ENCODE results near the gene SELPLG. TPM values are rescaled to one million over a fixed set of nuclear protein-coding genes. Genes with fewer than 3 reads are reported as not detected.
"Not testable (repeated sequence)": the region's sequence is repeated elsewhere in the genome, so short reads cannot be mapped to it uniquely, and the experiment has no call there.

The SELPLG gene
- total RNA-seq, 1 donor from 2014 or later, result 47.4 TPM

- H3K4me3 Mint-ChIP-seq, result peak overlapping the region; percentile 98
- intact Hi-C loops (cut with micrococcal nuclease), result loop anchor here (5.0 kb wide), 1 partner anchor 230 kb away; the partner anchor contains the start of gene SSH1
These were observed 6.4 kb downstream of the SELPLG start for GRCh38 chr12:108627134-108627920.

GRCh38 chr12:108625228-108625627 is 8.5 kb downstream of the SELPLG start:
- Mint-ChIP-seq H3K9me3 (no peaks in the 10 kb centered on the region), H3K27me3 (no peaks in the 10 kb centered on the region), H3K4me1 (peaks cover 44% of the 10 kb centered on the region), H3K36me3 (ENCODE audit: low read depth) (peaks cover 57% of the 10 kb centered on the region), H3K4me3 (no peak overlapping the region), H3K27ac (peak overlapping the region; percentile 34)
- DNase-seq, result no peak
- intact Hi-C loops (cut with micrococcal nuclease), result loop anchor here (5.0 kb wide), 1 partner anchor 232 kb away; the partner anchor contains the start of gene SSH1

More at GRCh38 chr12:108627134-108627920, 6.4 kb downstream of the SELPLG start:
- H3K27ac Mint-ChIP-seq, result peak overlapping the region; percentile 70
- peaks cover 57% of the 10 kb centered on the region for H3K36me3 Mint-ChIP-seq (ENCODE audit: low read depth)
- no peaks in the 10 kb centered on the region for H3K27me3 Mint-ChIP-seq
- peaks cover 52% of the 10 kb centered on the region for H3K4me1 Mint-ChIP-seq
- H3K9me3 Mint-ChIP-seq, result no peaks in the 10 kb centered on the region
- no peak for DNase-seq

GRCh38 chr12:108623577-108623976 is 10.1 kb downstream of the SELPLG start:
- intact Hi-C loops (cut with micrococcal nuclease), result no loop called here
- H3K9me3 Mint-ChIP-seq, result no peaks in the 10 kb centered on the region
- no peaks in the 10 kb centered on the region for H3K27me3 Mint-ChIP-seq
- no peak overlapping the region for H3K27ac Mint-ChIP-seq
- peaks cover 45% of the 10 kb centered on the region for H3K4me1 Mint-ChIP-seq
- no peak overlapping the region for H3K4me3 Mint-ChIP-seq
- H3K36me3 Mint-ChIP-seq (ENCODE audit: low read depth), result peaks cover 62% of the 10 kb centered on the region
- no peak for DNase-seq

GRCh38 chr12:108622921-108623514 is 10.7 kb downstream of the SELPLG start:
- DNase-seq, result no peak
- Mint-ChIP-seq H3K36me3 (ENCODE audit: low read depth) (peaks cover 62% of the 10 kb centered on the region), H3K27me3 (no peaks in the 10 kb centered on the region), H3K27ac (peak overlapping the region; percentile 82), H3K4me3 (no peak overlapping the region), H3K9me3 (no peaks in the 10 kb centered on the region), H3K4me1 (peaks cover 45% of the 10 kb centered on the region)
- intact Hi-C loops (cut with micrococcal nuclease), result no loop called here

GRCh38 chr12:108622421-108622820 is 11.3 kb downstream of the SELPLG start:
- intact Hi-C loops (cut with micrococcal nuclease), result no loop called here
- peaks cover 46% of the 10 kb centered on the region for H3K4me1 Mint-ChIP-seq
- peak; percentile 77 for DNase-seq
- no peaks in the 10 kb centered on the region for H3K9me3 Mint-ChIP-seq
- H3K4me3 Mint-ChIP-seq, result no peak overlapping the region
- H3K27me3 Mint-ChIP-seq, result no peaks in the 10 kb centered on the region
- H3K27ac Mint-ChIP-seq, result peak overlapping the region; percentile 82
- H3K36me3 Mint-ChIP-seq (ENCODE audit: low read depth), result peaks cover 64% of the 10 kb centered on the region

GRCh38 chr12:108621161-108621560 is 12.5 kb downstream of the SELPLG start:
- peak overlapping the region; percentile 62 for H3K27ac Mint-ChIP-seq
- DNase-seq, result no peak
- H3K4me1 Mint-ChIP-seq, result peaks cover 54% of the 10 kb centered on the region
- H3K27me3 Mint-ChIP-seq, result no peaks in the 10 kb centered on the region
- peaks cover 6% of the 10 kb centered on the region for H3K9me3 Mint-ChIP-seq
- no peak overlapping the region for H3K4me3 Mint-ChIP-seq
- H3K36me3 Mint-ChIP-seq (ENCODE audit: low read depth), result peaks cover 69% of the 10 kb centered on the region
- intact Hi-C loops (cut with micrococcal nuclease), result no loop called here

- Mint-ChIP-seq H3K27ac (peak overlapping the region; percentile 61), H3K4me1 (peaks cover 50% of the 10 kb centered on the region), H3K36me3 (ENCODE audit: low read depth) (peaks cover 69% of the 10 kb centered on the region), H3K27me3 (no peaks in the 10 kb centered on the region), H3K4me3 (no peak overlapping the region), H3K9me3 (peaks cover 7% of the 10 kb centered on the region)
- intact Hi-C loops (cut with micrococcal nuclease), result no loop called here
- DNase-seq, result no peak
These were observed 13.3 kb downstream of the SELPLG start for GRCh38 chr12:108620236-108620879.

- peaks cover 46% of the 10 kb centered on the region for H3K4me1 Mint-ChIP-seq
- no peak overlapping the region for H3K4me3 Mint-ChIP-seq
- peaks cover 7% of the 10 kb centered on the region for H3K9me3 Mint-ChIP-seq
- intact Hi-C loops (cut with micrococcal nuclease), result loop anchor here (5.0 kb wide), 1 partner anchor 102 kb away; the partner anchor contains the start of gene FICD
- no peak for DNase-seq
- H3K36me3 Mint-ChIP-seq (ENCODE audit: low read depth), result peaks cover 65% of the 10 kb centered on the region
- peak overlapping the region; percentile 61 for H3K27ac Mint-ChIP-seq
- no peaks in the 10 kb centered on the region for H3K27me3 Mint-ChIP-seq
These were observed 14.1 kb downstream of the SELPLG start for GRCh38 chr12:108619369-108620160.

GRCh38 chr12:108618953-108619274 is 14.8 kb downstream of the SELPLG start:
- Mint-ChIP-seq H3K4me1 (peaks cover 50% of the 10 kb centered on the region), H3K36me3 (ENCODE audit: low read depth) (peaks cover 64% of the 10 kb centered on the region)
- not testable (repeated sequence) for H3K4me3 Mint-ChIP-seq, H3K27ac Mint-ChIP-seq, DNase-seq, H3K9me3 Mint-ChIP-seq, H3K27me3 Mint-ChIP-seq
- intact Hi-C loops (cut with micrococcal nuclease), result loop anchor here (1.0 to 5.0 kb wide), 3 partner anchors 9 to 102 kb away; partner anchors contain the start of gene FICD

GRCh38 chr12:108618079-108618952 is 15.4 kb downstream of the SELPLG start:
- DNase-seq, result peak; percentile 93
- Mint-ChIP-seq H3K27me3 (no peaks in the 10 kb centered on the region), H3K36me3 (ENCODE audit: low read depth) (peaks cover 58% of the 10 kb centered on the region), H3K4me1 (peaks cover 50% of the 10 kb centered on the region), H3K4me3 (no peak overlapping the region), H3K27ac (peak overlapping the region; percentile 83), H3K9me3 (peaks cover 7% of the 10 kb centered on the region)
- intact Hi-C loops (cut with micrococcal nuclease), result loop anchor here (1.0 to 5.0 kb wide), 3 partner anchors 10 to 101 kb away; partner anchors contain the start of gene FICD

- Mint-ChIP-seq H3K4me1 (peaks cover 50% of the 10 kb centered on the region), H3K27ac (peak overlapping the region; percentile 93), H3K4me3 (peak overlapping the region; percentile 60), H3K27me3 (no peaks in the 10 kb centered on the region), H3K36me3 (ENCODE audit: low read depth) (peaks cover 48% of the 10 kb centered on the region), H3K9me3 (peaks cover 7% of the 10 kb centered on the region)
- intact Hi-C loops (cut with micrococcal nuclease), result loop anchor here (1.0 to 5.0 kb wide), 5 partner anchors 16 to 186 kb away; partner anchors contain the start of genes FICD and SELPLG
- peak; percentile 92 for DNase-seq
These were observed 16.5 kb downstream of the SELPLG start for GRCh38 chr12:108616941-108617858.

- H3K4me3 Mint-ChIP-seq, result peak overlapping the region; percentile 59
- intact Hi-C loops (cut with micrococcal nuclease), result loop anchor here (2.0 to 5.0 kb wide), 2 partner anchors 16 to 99 kb away; partner anchors contain the start of genes FICD and SELPLG
- H3K27me3 Mint-ChIP-seq, result no peaks in the 10 kb centered on the region
- DNase-seq, result no peak
- H3K36me3 Mint-ChIP-seq (ENCODE audit: low read depth), result peaks cover 41% of the 10 kb centered on the region
- peaks cover 53% of the 10 kb centered on the region for H3K4me1 Mint-ChIP-seq
- H3K27ac Mint-ChIP-seq, result peak overlapping the region; percentile 93
- H3K9me3 Mint-ChIP-seq, result peaks cover 7% of the 10 kb centered on the region
These were observed 17.3 kb downstream of the SELPLG start for GRCh38 chr12:108616359-108616758.

Measured in activated CD4-positive, alpha-beta T cell treated with anti-CD3 and anti-CD28 coated beads, Interleukin-2, amount 10 ng/mL, durations not matched to agents 24 days and 14 days (primary cell).